Cardiac muscle cell (in vitro differentiated cells and primary cell): ENCODE data around the gene SLC4A4. TPM values are rescaled to one million over a fixed set of nuclear protein-coding genes. Genes with fewer than 3 reads are reported as not detected.

ENCODE experiments used
- DNase-seq, 2 donors: peaks; one replicate each; pipeline versions ENCODE4 v3.0.0 to v3.0.0-alpha.2; 2010 to 2017; ENCODE audit warnings: low read depth in 1 of 2, low spot score in 1 of 2
- H3K27ac ChIP-seq: fragments of 200-600 bp; sonication (generic); 2 replicates; pipeline ENCODE4 v1.5.1; 2016
- H3K27me3 ChIP-seq: fragments of 200-600 bp; sonication (generic); 2 replicates; pipeline ENCODE4 v1.6.0; 2016; ENCODE audit warnings: control low read depth
- H3K36me3 ChIP-seq: fragments of 200-600 bp; sonication (generic); 2 replicates; pipeline ENCODE4 v1.5.1; 2016; ENCODE audit warnings: control low read depth
- H3K4me1 ChIP-seq: fragments of 200-600 bp; sonication (generic); 2 replicates; pipeline ENCODE4 v1.8.1; 2017; ENCODE audit warnings: low read depth, mild to moderate bottlenecking, mixed run types
- H3K4me3 ChIP-seq: fragments of 200-600 bp; sonication (generic); 2 replicates; pipeline ENCODE4 v1.5.1; 2016; ENCODE audit warnings: mild to moderate bottlenecking
- H3K9me3 ChIP-seq: fragments of 200-600 bp; sonication (generic); 2 replicates; pipeline ENCODE4 v1.5.1; 2017; ENCODE audit warnings: low read depth, mild to moderate bottlenecking, control low read depth
- polyA plus RNA-seq: library from polyadenylated mRNA; unstranded; fragments of >200 nt; fragmentation: Nextera tagmentation; extraction: Ambion mirVana; gene quantifications from 2 replicates; pipeline ENCODE4 v1.2.1, GENCODE V29; 2016
- total RNA-seq: library from RNA; depleted of rRNA; stranded (reverse); fragments of >200 nt; gene quantifications from 2 replicates; pipeline ENCODE4 v1.2.3, GENCODE V29; 2016
- TF ChIP-seq, protein P1 (sequence below): IDR thresholded peaks from 2 replicates; pipeline ENCODE4 v1.5.1; 2012; ENCODE audit warnings: low read depth, mild to moderate bottlenecking, low read length

Gene SLC4A4
- total and polyA plus RNA-seq, 2 experiments from 2014 or later: 12.7 to 31.5 TPM

DNA sequence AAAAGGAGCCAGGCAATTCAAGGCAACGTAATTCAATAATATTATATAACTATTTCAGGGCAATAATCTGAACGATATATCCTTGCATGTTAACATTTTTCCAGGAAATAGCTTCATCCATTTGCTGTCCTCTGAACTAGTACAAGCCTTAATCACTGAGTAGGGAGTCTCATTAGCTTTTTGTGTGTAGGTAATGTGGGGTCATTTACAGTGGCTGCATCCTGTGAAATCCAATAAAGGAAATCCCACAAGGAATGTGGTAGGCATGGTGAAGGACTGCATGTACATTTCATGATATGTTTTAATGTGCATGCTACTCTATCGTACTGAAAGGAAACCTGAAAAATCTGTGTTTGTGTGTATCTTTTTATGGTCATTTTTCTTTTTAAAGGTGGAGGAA lies 103.5 kb downstream of the SLC4A4 start:
- H3K4me1 ChIP-seq: peaks cover 12% of the 10 kb centered on the region
- no peak overlapping the region for H3K4me3 ChIP-seq
- H3K27ac ChIP-seq: no peak overlapping the region
- H3K36me3 ChIP-seq: no peaks in the 10 kb centered on the region
- H3K27me3 ChIP-seq: no peaks in the 10 kb centered on the region
- H3K9me3 ChIP-seq: no peaks in the 10 kb centered on the region
- DNase-seq: no peak
- TF ChIP-seq, protein P1, sequence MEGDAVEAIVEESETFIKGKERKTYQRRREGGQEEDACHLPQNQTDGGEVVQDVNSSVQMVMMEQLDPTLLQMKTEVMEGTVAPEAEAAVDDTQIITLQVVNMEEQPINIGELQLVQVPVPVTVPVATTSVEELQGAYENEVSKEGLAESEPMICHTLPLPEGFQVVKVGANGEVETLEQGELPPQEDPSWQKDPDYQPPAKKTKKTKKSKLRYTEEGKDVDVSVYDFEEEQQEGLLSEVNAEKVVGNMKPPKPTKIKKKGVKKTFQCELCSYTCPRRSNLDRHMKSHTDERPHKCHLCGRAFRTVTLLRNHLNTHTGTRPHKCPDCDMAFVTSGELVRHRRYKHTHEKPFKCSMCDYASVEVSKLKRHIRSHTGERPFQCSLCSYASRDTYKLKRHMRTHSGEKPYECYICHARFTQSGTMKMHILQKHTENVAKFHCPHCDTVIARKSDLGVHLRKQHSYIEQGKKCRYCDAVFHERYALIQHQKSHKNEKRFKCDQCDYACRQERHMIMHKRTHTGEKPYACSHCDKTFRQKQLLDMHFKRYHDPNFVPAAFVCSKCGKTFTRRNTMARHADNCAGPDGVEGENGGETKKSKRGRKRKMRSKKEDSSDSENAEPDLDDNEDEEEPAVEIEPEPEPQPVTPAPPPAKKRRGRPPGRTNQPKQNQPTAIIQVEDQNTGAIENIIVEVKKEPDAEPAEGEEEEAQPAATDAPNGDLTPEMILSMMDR: no peak

DNA sequence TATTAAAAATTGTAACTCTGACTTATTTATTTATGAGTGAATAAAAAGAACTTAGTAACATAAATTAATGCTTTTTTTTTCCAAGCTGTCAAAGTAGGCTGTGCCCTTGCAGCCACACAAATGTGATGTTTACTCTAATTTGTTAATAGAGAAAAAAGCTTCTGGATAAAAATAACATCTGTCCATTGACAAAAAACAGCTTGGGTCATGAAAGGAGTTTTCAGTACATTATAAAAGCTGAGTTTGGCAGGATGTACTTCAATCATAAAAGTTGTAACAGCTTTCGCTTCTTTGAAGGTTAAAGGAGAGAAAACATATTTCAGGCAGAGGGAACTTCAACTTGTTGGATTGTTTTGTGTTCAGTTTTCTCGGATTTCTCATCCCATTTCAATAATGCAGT lies 105.6 kb downstream of the SLC4A4 start:
- Histone ChIP-seq H3K36me3 (no peaks in the 10 kb centered on the region), H3K4me3 (no peak overlapping the region), H3K27ac (no peak overlapping the region), H3K27me3 (no peaks in the 10 kb centered on the region), H3K4me1 (peaks cover 21% of the 10 kb centered on the region), H3K9me3 (no peaks in the 10 kb centered on the region)
- no peak for DNase-seq
- TF ChIP-seq, protein P1: no peak

DNA sequence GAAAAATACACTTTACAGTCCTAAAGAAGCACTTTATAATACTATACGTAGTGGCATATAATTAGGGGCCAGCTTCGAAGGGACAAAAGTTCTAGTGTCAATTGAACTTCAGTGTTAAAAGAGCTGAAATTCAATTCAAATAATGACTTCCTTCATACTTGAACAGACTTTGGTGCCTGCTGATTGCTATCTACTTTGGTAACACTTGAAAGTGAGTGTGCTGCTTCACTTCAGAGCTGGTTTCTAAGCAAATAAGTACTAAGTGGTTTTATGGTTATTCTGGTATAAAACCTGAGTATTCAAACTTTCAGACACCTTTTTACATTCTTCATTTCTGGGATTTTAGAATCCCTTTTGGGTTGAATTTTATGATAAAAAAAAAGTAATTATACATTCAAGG lies 107.0 kb downstream of the SLC4A4 start:
- H3K36me3 ChIP-seq: no peaks in the 10 kb centered on the region
- H3K4me3 ChIP-seq: no peak overlapping the region
- no peaks in the 10 kb centered on the region for H3K9me3 ChIP-seq
- H3K27me3 ChIP-seq: no peaks in the 10 kb centered on the region
- H3K27ac ChIP-seq: no peak overlapping the region
- no peak for DNase-seq
- peaks cover 30% of the 10 kb centered on the region for H3K4me1 ChIP-seq
- TF ChIP-seq, protein P1: no peak

DNA sequence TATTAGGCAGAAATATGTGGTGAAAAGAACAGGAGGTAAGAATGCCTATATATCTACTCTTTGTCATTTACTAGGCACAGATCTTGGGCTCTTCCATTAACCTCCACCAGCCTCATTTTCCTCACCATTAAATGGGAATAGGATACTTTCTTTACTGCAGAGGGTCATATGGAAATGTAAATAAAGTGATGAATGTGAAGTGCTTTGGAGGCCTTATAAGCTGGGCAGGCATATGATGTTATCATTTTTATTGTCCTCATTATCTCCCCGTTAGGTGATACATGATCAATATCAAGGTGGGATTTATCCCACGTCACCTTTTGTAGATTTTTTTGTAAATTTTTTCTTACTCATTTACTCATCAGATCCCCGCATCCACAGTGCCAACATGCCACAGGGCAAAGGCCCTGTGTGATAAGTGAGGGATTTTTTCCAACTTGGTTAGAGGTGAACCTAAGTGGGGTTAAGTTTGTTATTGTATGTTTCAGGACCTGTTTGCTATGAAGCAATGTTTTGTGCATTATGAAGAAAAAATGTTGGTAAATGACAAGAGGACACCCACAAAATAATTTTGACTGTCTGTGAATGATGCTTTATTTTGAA lies 107.8 kb downstream of the SLC4A4 start:
- Histone ChIP-seq H3K4me3 (no peak overlapping the region), H3K27me3 (no peaks in the 10 kb centered on the region), H3K27ac (no peak overlapping the region), H3K9me3 (no peaks in the 10 kb centered on the region), H3K4me1 (peaks cover 30% of the 10 kb centered on the region), H3K36me3 (no peaks in the 10 kb centered on the region)
- TF ChIP-seq, protein P1: no peak
- DNase-seq: no peak

DNA sequence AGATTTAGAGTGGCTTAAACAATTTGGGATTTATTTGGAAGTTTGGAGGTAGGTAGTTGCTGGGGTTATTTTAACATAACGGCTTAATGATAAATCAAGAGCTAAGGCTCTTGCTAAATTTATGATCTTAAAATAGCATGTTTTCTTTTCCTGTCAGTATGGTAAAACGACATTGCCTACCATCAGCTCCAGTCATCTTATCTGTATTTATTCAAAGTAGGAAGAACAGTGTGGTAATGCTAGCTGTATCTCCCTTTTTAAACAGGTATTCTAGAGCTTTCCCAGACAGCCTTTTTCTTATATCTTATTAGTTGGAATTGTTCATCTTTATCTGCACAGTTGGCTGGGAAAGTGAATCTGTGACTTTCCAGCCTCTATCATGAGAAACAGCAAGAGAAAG lies 110.2 kb downstream of the SLC4A4 start:
- Histone ChIP-seq H3K4me1 (peaks cover 30% of the 10 kb centered on the region), H3K27me3 (no peaks in the 10 kb centered on the region), H3K4me3 (no peak overlapping the region), H3K9me3 (no peaks in the 10 kb centered on the region), H3K27ac (no peak overlapping the region), H3K36me3 (no peaks in the 10 kb centered on the region)
- no peak for DNase-seq
- TF ChIP-seq, protein P1: no peak
